NT2/D1 (cell line): Measurements from ENCODE around the gene SPNS3.

ENCODE experiments used
- SUZ12 ChIP-seq: IDR thresholded peaks from 2 replicates; pipeline ENCODE4 v1.6.1; 2011; ENCODE audit not compliant: insufficient read length, insufficient read depth; ENCODE audit errors: extremely low read depth
- YY1 ChIP-seq: IDR thresholded peaks from 2 replicates; pipeline ENCODE4 v1.6.1; 2011; ENCODE audit not compliant: insufficient read length, insufficient read depth
- ZNF274 ChIP-seq: IDR thresholded peaks from 2 replicates; pipeline ENCODE4 v1.6.1; 2011; ENCODE audit warnings: mild to moderate bottlenecking, low read depth, low read length

- no peak for TF ChIP-seq ZNF274
- TF ChIP-seq YY1, result no peak
- TF ChIP-seq SUZ12, result no peak
Measured at GRCh38 chr17:4397840-4398239, 35.9 kb upstream of the SPNS3 start.
